HG02571 (cell line): ENCODE data around the gene OAS1.

Source experiments
- ATAC-seq: cut with Tn5 transposase; IDR thresholded peaks from one replicate; pipeline ENCODE4 v1.9.1; 2021; ENCODE audit warnings: mild to moderate bottlenecking, moderate library complexity; ENCODE audit not compliant: unreplicated experiment

The OAS1 gene

DNA sequence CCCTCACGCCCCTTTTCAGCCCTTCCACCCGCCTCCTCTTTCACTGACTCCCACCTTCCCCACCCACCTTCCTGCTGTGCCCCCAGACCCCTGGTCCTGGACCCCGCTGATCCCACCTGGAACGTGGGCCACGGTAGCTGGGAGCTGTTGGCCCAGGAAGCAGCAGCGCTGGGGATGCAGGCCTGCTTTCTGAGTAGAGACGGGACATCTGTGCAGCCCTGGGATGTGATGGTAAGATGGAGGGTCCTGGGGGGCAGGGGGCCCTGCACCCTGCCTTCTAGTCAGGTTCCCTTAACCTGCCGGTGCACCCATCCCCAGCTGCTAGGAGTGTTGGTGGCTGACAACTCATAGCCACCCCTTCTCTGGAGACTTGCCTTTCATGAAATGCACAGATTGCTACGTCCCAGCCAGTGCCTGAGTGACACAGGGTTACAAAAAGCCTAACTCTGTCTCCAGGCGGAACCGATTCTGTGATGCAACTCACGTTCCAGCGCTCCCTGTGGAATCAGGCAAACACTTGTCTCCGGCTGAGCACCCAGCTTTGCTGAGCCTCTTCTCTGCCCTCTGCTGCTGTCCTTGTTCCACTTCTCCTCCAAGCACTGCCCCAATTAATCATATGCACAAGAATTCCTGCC, 56.6 kb downstream of the OAS1 start:
- no peak for ATAC-seq

DNA sequence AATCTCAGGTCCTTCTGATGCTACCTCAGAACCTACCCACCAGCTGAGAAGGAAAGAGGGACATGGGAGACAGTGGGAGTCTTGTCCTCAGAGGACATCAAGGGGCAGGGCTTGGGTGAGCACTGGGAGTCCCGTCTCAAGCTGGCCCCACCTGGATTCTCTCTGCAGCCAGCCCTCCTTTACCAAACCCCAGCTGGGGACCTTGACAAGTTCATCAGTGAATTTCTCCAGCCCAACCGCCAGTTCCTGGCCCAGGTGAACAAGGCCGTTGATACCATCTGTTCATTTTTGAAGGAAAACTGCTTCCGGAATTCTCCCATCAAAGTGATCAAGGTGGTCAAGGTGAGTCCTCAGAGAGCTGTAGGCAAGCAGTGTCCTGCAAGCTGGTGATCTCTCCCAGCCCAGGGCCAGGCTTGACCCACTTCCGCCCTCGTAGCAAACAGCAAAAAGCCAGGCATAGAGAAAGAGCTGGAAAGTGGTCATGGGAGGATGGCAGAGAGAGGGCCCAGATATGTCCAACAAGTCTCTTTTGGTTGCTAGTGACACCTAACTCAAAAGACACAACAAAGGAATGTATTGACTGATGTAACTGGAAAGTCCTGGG, 57.4 kb downstream of the OAS1 start:
- ATAC-seq: no peak

DNA sequence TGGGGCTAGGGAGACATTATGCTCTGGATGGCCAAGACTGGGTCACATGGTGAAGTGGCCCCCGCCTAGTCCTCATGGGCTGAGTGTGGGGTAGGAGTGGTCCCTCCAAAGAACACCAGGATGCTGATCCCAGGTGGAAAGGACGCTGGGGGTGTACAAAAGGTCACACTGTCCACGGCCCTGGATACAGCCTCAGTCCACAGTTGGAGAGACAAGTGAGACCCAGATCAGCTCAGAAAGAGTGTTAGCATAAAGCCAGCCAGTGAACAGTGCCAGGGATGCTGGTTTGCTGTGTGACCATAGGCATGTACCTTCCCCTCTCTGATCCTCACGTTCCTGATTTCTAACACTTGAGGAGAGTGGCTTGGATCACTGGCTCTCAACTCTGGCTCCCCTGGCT, 58.2 kb downstream of the OAS1 start:
- ATAC-seq: no peak

DNA sequence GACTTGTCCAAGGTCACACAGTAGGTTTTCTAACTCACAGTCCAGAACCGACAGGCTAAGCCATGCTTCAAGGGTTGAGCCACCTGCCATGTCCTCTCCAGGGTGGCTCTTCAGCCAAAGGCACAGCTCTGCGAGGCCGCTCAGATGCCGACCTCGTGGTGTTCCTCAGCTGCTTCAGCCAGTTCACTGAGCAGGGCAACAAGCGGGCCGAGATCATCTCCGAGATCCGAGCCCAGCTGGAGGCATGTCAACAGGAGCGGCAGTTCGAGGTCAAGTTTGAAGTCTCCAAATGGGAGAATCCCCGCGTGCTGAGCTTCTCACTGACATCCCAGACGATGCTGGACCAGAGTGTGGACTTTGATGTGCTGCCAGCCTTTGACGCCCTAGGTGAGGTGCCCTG, 58.9 kb downstream of the OAS1 start:
- no peak for ATAC-seq

DNA sequence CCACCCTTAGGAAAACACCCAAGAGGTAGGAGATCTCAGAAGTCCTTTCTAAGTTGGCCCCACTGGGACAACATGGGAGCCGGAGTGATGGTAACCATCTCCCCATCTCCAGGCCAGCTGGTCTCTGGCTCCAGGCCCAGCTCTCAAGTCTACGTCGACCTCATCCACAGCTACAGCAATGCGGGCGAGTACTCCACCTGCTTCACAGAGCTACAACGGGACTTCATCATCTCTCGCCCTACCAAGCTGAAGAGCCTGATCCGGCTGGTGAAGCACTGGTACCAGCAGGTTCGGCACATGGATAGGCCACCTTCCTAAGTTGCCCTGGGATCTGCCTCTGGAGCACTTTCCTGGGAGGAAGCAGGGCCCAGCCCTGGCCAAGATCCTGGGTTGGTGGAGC, 60.5 kb downstream of the OAS1 start:
- no peak for ATAC-seq

DNA sequence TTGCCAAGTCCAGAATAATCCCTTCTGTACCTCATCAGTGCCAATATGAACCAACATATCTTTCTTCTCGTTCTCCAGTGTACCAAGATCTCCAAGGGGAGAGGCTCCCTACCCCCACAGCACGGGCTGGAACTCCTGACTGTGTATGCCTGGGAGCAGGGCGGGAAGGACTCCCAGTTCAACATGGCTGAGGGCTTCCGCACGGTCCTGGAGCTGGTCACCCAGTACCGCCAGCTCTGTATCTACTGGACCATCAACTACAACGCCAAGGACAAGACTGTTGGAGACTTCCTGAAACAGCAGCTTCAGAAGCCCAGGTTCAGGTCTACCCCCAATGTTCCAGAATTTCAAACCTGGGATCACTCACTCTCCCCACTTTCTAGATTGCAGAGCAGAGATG, 61.1 kb downstream of the OAS1 start:
- no peak for ATAC-seq
